ENCODE results near the gene PNMA6A. TPM values are rescaled to one million over a fixed set of nuclear protein-coding genes. Genes with fewer than 3 reads are reported as not detected.
A peak's percentile ranks its signal among the peaks of the same experiment; 100 is the strongest.
"Not testable (repeated sequence)": the region's sequence is repeated elsewhere in the genome, so short reads cannot be mapped to it uniquely, and the experiment has no call there.

Gene PNMA6A
- total RNA-seq, 1 donor from 2014 or later = 1.2 TPM

- no peak overlapping the region for H3K4me3 ChIP-seq
- no peak overlapping the region for H3K27ac ChIP-seq
- no peak for ATAC-seq
- intact Hi-C loops (cut with DNase I) = no loop called here
- TF ChIP-seq CTCF (IDR thresholded peaks at IDR 0.05) = no peak
- H3K4me1 ChIP-seq = no peaks in the 10 kb centered on the region
- no peaks in the 10 kb centered on the region for H3K27me3 ChIP-seq (ENCODE audit: low read depth)
- H3K36me3 ChIP-seq = no peaks in the 10 kb centered on the region
- DNase-seq = no peak
- H3K9me3 ChIP-seq = no peaks in the 10 kb centered on the region
Observed at GRCh38 chrX:153074262-153074899, 2.1 kb downstream of the PNMA6A start.

- ATAC-seq (no peak), DNase-seq (no peak)
- H3K4me3 ChIP-seq = no peak overlapping the region
- intact Hi-C loops (cut with DNase I) = no loop called here
- H3K27ac ChIP-seq = no peak overlapping the region
- H3K36me3 ChIP-seq = no peaks in the 10 kb centered on the region
- no peak for TF ChIP-seq CTCF (IDR thresholded peaks at IDR 0.05)
- H3K27me3 ChIP-seq (ENCODE audit: low read depth) = no peaks in the 10 kb centered on the region
- no peaks in the 10 kb centered on the region for H3K9me3 ChIP-seq
- no peaks in the 10 kb centered on the region for H3K4me1 ChIP-seq
Observed at GRCh38 chrX:153074935-153075334, 2.7 kb downstream of the PNMA6A start.

- DNase-seq (no peak), ATAC-seq (no peak)
- Histone ChIP-seq H3K4me1 (no peaks in the 10 kb centered on the region), H3K27ac (no peak overlapping the region), H3K27me3 (ENCODE audit: low read depth) (no peaks in the 10 kb centered on the region), H3K4me3 (no peak overlapping the region), H3K36me3 (no peaks in the 10 kb centered on the region), H3K9me3 (no peaks in the 10 kb centered on the region)
- TF ChIP-seq CTCF (IDR thresholded peaks at IDR 0.05) = no peak
- intact Hi-C loops (cut with DNase I) = no loop called here
Observed at GRCh38 chrX:153075366-153075765, 3.1 kb downstream of the PNMA6A start.

GRCh38 chrX:153077437-153078135 is 5.3 kb downstream of the PNMA6A start:
- H3K27me3 ChIP-seq (ENCODE audit: low read depth); H3K9me3 ChIP-seq; intact Hi-C loops (cut with DNase I); H3K36me3 ChIP-seq; H3K4me3 ChIP-seq; DNase-seq; H3K27ac ChIP-seq; H3K4me1 ChIP-seq: not testable (repeated sequence)
- ATAC-seq = peak; percentile 73 to 81

- H3K36me3 ChIP-seq; ATAC-seq; H3K4me3 ChIP-seq; intact Hi-C loops (cut with DNase I); DNase-seq; H3K4me1 ChIP-seq; H3K9me3 ChIP-seq; H3K27me3 ChIP-seq (ENCODE audit: low read depth); H3K27ac ChIP-seq: not testable (repeated sequence)
Observed at GRCh38 chrX:153083238-153083923, 11.1 kb downstream of the PNMA6A start.

- no peaks in the 10 kb centered on the region for H3K27me3 ChIP-seq (ENCODE audit: low read depth)
- no peak overlapping the region for H3K4me3 ChIP-seq
- DNase-seq (no peak), ATAC-seq (no peak)
- H3K27ac ChIP-seq = no peak overlapping the region
- H3K9me3 ChIP-seq = no peaks in the 10 kb centered on the region
- H3K36me3 ChIP-seq = no peaks in the 10 kb centered on the region
- no peak for TF ChIP-seq CTCF (IDR thresholded peaks at IDR 0.05)
- intact Hi-C loops (cut with DNase I) = no loop called here
- no peaks in the 10 kb centered on the region for H3K4me1 ChIP-seq
Observed at GRCh38 chrX:153102418-153102817, 30.2 kb downstream of the PNMA6A start.

GRCh38 chrX:153104959-153105358 is 32.7 kb downstream of the PNMA6A start:
- intact Hi-C loops (cut with DNase I); H3K4me3 ChIP-seq; ATAC-seq; DNase-seq; H3K9me3 ChIP-seq; H3K27me3 ChIP-seq (ENCODE audit: low read depth); H3K4me1 ChIP-seq; H3K36me3 ChIP-seq; H3K27ac ChIP-seq: not testable (repeated sequence)

- H3K27ac ChIP-seq; H3K27me3 ChIP-seq (ENCODE audit: low read depth); H3K4me1 ChIP-seq; H3K4me3 ChIP-seq; H3K36me3 ChIP-seq; H3K9me3 ChIP-seq; intact Hi-C loops (cut with DNase I); DNase-seq: not testable (repeated sequence)
- ATAC-seq = peak; percentile 79 to 83
Observed at GRCh38 chrX:153106092-153106801, 34.0 kb downstream of the PNMA6A start.

GRCh38 chrX:153110735-153111134 is 38.5 kb downstream of the PNMA6A start:
- H3K36me3 ChIP-seq; H3K9me3 ChIP-seq; H3K27me3 ChIP-seq (ENCODE audit: low read depth); H3K27ac ChIP-seq; ATAC-seq; DNase-seq; H3K4me1 ChIP-seq; H3K4me3 ChIP-seq; intact Hi-C loops (cut with DNase I): not testable (repeated sequence)

Data from lower lobe of right lung (tissue), 2 donors.